Spleen (tissue), 7 donors: ENCODE data around the gene MCF2L.

Experiments used
- POLR2A ChIP-seq, 3 donors: fragments of 450-650 bp; IDR thresholded peaks; one replicate each; pipeline ENCODE4 v1.5.1; 2017; ENCODE audit warnings: antibody characterized with exemption in 3 of 3, mild to moderate bottlenecking in 1 of 3
- POLR2AphosphoS5 ChIP-seq, 3 donors: sonication (generic); formaldehyde crosslinking; IDR thresholded peaks; one replicate each; pipeline ENCODE4 v1.5.1; 2017; ENCODE audit warnings: antibody characterized with exemption in 3 of 3
- TF ChIP-seq, protein P1 (sequence below), 11 experiments: fragments of 200-600 bp in 7 of 11; fragments of 450-650 bp in 4 of 11; sonication (generic) in 4 of 11; IDR thresholded peaks in 8 of 11; conservative IDR thresholded peaks in 3 of 11; 1 replicate in 7 of 11; 2 replicates in 4 of 11; pipeline versions ENCODE4 v1.4.0 to v1.8.0; 2016 to 2021; ENCODE audit warnings: antibody characterized with exemption in 11 of 11, inconsistent platforms in 4 of 11, mild to moderate bottlenecking in 1 of 11
- donor health status: DM: no; HTN: no; CAD: no; lungs with moderate emphysema.
- donor health status: DM: no; HTN: no; CAD: no.
- donor health status: DM: no; HTN: no; CAD: no.

GRCh38 chr13:112947796-112948195 is 21.2 kb upstream of the MCF2L start:
- TF ChIP-seq, protein P1, sequence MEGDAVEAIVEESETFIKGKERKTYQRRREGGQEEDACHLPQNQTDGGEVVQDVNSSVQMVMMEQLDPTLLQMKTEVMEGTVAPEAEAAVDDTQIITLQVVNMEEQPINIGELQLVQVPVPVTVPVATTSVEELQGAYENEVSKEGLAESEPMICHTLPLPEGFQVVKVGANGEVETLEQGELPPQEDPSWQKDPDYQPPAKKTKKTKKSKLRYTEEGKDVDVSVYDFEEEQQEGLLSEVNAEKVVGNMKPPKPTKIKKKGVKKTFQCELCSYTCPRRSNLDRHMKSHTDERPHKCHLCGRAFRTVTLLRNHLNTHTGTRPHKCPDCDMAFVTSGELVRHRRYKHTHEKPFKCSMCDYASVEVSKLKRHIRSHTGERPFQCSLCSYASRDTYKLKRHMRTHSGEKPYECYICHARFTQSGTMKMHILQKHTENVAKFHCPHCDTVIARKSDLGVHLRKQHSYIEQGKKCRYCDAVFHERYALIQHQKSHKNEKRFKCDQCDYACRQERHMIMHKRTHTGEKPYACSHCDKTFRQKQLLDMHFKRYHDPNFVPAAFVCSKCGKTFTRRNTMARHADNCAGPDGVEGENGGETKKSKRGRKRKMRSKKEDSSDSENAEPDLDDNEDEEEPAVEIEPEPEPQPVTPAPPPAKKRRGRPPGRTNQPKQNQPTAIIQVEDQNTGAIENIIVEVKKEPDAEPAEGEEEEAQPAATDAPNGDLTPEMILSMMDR (IDR thresholded peaks at IDR 0.05 in 8 of 11, conservative IDR thresholded peaks at IDR 0.05 in 3 of 11): no peak
- TF ChIP-seq POLR2A (IDR thresholded peaks at IDR 0.05): no peak
- TF ChIP-seq POLR2AphosphoS5 (IDR thresholded peaks at IDR 0.05): no peak
